HG03066 (cell line): ENCODE measurements around the gene C10orf90.

ENCODE experiments used
- ATAC-seq: cut with Tn5 transposase; IDR thresholded peaks from one replicate; pipeline ENCODE4 v1.9.1; 2021; ENCODE audit warnings: low read depth; ENCODE audit not compliant: unreplicated experiment

The C10orf90 gene

DNA sequence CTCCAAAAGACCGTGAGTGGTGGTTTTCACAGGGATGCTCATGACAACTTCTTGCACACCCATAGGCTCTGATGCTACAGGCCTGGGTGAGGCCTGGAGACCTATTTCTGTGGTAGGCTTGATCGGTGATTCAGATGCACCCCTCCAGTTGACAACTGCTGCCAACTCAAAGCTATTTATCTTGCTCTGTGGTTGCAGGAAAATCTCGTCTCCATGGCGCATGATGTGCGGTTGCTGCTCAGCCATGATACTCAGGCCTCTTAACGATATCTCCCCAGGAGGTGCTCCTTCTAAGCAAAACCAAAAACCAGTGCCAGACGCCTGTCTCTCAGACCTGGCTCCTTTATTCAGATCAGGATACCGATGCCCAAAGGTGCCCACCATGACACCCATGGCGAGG lies 31.4 kb downstream of the C10orf90 start:
- no peak for ATAC-seq

DNA sequence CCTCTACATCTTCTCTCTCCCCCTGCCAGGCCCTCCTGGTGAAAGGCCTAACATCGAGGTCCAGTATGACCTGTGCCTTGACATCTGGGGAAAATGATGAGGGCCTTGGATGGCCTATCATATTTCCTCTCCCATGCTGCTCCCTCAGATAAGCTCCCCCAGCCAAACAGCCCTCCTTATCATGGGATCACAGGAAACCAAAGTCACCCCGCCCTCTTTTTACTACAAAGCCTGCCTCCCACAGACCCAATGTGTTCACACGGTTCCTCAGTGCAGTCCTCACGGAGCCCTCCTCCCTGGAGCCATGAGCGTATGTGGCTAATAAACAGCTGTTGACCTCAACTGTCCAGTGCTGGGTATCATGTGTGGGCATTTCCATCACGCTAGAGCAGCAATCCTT lies 32.0 kb downstream of the C10orf90 start:
- ATAC-seq = no peak

DNA sequence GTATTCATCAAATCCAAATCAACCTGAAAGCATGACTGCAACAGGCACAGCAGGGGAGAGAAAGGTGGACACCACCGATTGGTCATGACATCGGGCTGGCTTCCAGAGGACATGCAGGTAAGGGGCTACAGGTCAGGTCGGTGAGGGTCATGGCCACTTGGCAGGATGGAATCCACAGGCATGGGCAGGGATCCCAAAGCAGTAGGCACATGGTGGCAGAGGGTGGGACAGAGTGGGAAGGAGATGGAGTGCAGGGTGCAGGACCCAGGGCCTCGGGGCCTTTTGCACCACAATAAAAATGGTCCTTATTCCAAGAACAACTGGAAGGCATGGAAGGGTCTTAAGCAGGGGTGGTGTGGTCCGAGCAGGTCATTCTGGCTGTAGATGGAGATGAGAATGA lies 33.0 kb downstream of the C10orf90 start:
- no peak for ATAC-seq

DNA sequence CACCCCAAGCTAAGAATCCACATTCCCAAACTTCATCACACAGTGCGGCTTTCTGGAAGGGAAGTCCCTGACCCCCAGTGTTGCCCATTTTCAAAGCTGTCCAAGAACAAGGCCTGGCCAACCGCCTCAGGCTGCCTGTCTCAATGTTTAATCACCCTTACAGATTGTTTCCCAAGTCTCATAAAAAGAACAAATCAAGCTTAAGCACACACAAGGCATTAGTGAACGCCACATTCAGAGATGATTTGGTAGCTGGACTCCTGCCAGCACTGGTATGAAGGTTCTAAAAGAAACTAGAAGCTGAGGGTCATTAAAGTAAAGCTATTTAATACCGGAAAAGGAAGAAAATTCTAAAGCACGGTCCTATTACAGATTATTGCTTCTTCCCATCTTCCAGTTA lies 35.6 kb downstream of the C10orf90 start:
- no peak for ATAC-seq

DNA sequence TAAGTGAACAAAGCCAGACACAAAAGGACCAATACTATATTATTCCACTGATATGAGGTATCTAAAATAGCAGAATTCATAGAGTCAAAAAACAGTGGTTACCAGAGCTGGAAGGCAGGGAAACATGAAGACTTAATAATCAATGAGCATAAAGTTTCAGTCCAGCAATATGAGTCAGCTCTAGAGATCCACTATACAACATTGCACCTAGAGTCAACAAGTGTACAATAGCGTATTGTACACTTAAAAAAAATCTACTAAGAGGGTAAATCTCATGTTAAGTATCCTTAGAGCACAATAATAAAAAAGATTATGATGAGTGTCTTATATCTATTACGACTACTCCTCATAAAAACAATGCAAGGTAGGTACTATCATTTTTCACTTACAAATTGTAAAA lies 36.1 kb downstream of the C10orf90 start:
- ATAC-seq = no peak

DNA sequence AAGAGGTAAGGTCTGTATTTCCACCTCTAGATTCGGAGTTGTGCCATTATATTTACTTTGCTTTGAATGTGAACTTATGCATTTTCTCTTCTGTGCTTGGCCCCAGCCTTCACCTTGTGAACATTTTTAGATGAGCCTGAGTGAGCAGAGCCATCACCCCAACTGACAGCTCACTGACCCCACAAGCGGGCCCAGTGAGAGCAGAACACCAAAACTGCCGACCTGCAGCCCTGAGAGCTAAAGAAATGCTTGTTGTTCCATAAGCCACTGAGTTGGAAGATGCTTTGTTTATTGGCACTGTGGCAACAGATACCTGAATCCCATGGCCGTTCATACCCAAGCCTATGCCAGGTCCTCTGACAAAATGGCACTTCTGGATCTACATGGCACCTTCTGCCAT lies 37.8 kb downstream of the C10orf90 start:
- no peak for ATAC-seq

DNA sequence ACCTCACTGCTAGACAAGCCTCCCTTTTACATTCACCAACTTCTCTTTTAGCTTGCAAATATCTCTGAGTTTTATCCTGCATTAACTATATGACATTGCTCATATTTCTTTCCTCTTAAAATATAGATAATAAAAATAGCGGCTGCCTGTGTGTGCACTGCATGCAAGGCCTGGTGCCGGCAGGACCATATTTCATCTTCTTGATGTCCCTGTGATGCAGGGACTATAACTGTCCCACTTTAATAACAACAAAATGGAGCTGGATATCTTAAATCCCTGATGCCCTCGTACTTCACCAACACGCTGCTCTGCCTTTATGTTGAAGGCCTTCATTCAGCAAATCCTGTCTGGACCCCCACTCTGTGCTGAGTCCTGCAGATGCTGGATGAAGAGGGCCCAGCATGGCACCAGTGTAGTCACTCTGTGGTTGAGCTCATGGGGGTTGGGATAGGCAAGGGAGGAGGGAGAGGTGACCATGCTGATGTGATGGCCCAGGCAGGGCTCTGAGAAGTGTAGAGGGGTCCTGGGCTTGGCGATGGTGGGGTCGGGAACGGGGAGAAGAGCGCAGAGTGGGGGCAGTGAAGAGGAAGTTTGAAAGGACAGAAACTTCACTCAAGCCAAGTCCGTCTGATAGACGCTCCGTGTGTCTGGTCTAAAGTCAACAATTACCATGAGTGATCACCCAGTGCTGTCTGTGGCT lies 40.4 kb downstream of the C10orf90 start:
- no peak for ATAC-seq

DNA sequence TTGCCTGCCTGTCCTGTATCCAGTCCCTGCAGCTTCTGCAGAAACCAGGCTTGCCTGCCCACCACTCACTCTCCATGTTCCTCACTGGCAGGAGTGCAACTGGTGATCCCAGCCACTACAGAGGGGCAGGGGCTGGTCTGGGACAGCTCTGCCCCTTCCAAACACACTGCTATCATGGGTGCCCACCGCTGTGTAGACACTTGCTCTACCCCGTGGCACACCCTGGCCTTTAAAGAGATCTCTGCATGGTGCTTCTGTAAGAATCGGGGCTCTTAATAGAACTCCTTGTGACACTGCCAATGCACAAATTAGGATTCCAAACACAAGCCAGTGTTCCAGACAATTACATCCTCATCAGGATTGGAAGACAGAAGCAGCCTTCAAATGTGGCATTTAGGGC lies 41.7 kb downstream of the C10orf90 start:
- no peak for ATAC-seq

DNA sequence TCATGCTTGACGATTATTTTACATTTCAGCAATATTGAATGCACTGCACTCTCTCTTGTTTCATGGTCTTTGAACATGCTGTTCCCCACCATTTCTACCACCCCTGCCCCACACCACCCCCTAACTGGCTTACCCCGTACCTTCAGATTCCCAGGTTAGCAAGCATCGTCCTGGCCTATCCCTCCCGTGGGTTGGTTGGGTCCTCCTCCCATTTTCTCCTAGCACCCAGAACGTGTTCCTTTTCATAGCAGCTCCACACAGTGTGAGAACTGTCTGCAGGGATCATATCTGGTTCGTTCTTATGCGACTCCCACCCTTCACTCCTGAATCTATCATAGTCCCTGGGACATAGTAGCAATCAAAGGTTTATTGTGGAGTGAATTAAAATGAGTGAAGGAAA lies 48.6 kb downstream of the C10orf90 start:
- ATAC-seq = no peak

DNA sequence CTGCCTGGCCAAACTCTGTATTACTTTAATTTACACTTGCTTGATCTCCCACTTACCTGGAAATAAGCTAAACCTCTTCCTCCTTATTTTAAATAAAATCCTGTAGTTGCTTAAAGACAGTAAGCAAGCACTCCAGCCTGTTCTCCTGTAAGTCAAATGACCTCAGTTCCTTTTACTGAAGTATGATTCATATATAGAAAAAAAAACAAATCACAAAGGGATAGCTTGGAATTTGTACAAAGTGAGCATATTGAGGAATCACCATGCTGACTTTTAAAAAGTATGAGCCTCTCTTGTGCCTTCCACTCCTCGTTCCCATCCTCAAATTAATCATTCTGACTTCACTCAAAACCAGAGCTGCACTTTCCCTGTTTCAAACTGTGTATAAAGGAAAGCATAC lies 52.0 kb downstream of the C10orf90 start:
- ATAC-seq = no peak

DNA sequence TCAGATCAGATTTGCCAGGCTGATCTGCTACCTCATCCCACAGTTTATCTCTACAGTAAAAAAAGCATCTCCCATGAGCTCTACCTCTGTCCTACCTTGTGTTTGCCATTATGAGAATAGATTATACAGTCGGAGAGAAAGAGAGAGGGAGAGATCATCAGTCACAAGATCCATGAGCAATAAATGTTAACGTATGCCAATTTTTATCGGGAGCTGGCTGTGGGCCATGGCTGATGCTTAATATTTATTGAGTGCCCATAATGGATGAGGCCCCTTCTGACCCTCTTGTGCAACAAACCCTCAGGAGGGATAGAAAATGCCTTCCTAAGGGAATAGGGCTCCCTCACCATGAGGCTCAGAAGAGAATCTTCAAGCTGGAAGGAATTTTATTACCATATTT lies 52.8 kb downstream of the C10orf90 start:
- ATAC-seq = no peak

DNA sequence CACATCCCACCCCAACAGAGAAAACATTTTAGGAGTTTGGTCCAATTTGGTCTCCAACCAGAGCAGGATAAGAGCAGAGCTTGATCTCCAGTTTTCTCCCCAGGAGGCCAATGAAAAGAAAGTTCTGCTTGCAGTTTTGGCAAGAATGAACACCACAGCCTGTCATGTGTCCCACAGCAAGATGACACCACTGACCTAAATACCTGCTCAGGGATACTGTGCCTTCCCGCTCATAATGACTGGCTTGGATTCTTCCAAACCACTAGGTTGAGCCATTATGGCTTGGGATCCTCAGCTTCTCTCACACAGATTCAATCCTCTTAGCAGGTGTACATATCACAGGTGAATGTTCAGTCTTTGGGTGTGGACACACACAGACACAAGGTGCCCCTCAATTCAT lies 53.3 kb downstream of the C10orf90 start:
- no peak for ATAC-seq

DNA sequence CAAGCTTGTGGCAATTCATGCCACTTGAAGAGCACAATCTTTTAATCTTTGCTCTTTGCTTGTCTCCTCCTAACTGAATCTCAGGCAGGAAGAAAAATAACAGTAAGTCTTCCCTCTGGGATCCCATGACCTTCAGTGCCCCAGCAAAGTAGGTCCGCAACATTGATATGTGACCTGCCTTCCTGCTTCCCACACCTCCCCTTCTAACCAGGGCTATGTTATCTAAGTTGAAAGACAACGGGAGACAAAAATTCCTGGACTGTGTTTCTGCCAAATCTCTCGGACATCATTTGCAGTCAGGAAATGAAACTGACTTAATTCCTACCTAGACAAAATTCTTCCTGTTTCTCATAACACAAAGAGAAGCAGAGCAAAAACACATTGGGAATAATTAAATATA lies 53.8 kb downstream of the C10orf90 start:
- ATAC-seq = no peak

DNA sequence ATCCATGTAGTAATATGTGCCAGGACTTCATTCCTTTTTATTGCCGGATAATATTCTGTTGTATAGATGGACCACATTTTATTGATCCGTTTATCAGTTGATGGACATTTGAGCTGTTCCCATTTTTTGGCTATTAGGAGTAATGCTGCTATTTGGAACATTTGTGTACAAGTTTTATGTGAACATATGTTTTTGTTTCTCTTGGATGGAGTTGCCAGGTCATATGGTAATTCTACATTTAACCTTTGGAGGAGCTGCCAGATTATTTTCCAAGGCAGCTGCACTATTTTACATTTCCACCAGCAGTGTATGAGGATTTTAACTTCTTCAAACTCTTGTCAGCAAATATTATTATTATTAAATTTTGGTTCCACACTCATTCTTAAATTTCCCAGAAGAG lies 59.2 kb downstream of the C10orf90 start:
- ATAC-seq = no peak

DNA sequence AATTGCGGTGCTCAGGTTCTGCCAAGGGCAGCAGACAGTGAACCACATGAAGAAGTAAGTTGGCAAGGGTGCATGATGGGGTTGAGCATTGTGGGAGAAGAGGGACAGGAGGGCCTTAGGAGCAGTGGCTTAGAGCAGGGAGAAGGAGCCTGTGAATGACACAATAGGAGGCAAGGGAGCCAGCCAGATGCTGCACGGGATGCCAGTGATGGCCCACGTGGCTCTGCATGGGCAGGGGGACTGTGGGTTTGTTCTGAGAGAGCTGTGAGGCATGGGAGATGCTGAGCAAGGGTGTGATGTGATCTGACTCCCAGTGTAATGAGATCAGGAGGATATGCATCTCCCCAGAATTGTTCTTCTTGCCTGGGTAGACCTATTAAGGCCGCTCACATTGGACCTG lies 60.9 kb downstream of the C10orf90 start:
- no peak for ATAC-seq

DNA sequence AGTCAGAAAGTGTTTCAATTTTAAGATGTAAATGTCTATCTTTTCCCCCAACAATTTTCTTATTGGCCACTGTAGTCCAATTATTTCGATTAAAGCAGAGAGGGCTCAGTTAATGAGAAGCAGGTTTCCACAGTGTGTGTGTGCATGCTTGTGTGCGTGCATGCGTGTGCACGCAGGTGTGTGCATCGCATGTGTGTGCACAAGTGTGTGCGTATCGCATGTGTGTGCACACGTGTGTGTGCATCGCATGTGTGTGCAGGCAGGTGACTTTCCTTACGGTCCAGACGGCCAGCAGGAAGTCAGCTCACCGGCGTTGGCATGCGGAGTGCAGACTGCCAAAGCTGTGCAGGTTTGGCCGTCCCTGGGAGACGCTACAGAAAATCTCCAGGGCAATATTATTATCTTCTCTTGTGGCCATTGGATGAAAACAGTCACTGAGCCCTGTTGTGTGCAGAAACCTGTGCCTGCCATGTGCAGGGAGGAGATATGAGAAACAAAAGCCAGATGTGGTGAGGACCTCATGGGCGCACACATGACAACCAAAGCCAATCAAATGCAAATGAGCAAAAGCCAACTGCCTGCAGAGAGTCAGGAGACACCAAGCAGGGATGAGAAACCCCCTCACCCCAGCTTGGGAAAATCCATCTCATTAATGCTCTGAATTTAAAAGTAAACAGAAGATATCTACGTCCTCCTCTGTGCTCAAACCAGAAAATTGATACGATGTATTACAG lies 70.4 kb downstream of the C10orf90 start:
- ATAC-seq = no peak

DNA sequence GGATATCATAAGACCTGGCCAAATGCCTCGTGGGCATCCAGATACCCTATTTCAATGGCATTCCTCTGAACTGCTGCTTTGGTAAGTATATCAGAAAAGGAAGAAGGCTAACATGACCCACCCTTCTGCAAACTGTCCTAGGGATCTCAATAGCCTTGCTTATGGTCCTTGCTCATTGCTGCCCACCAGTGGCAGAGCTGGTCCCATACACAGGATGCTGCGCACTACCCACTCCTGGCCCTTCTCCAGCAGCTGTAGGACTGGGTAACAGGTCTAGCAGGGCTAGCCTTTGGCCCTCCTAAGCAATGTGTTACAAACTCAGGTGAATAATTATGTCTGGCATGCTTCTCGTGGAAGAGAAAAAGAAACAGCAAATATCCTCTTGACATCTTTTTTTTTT lies 72.5 kb downstream of the C10orf90 start:
- no peak for ATAC-seq

DNA sequence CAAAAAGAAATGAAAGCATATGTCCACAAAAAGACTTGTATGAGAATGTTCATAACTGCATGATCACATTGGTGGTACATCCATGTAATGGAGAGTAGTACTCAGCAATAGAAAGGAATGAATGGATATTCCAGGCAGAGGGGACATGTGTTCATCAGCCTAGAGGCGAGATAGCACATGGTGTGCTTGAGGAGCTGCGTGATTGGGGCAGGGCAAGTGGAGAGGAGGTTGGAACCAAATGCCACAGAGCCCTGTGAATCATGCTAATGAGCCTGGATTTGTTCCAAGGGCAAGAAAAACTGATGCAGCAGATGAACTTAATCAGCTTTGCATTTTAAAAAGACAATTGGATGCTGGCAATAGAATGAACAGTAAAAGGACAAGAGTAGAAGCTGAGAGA lies 73.3 kb downstream of the C10orf90 start:
- ATAC-seq = no peak

DNA sequence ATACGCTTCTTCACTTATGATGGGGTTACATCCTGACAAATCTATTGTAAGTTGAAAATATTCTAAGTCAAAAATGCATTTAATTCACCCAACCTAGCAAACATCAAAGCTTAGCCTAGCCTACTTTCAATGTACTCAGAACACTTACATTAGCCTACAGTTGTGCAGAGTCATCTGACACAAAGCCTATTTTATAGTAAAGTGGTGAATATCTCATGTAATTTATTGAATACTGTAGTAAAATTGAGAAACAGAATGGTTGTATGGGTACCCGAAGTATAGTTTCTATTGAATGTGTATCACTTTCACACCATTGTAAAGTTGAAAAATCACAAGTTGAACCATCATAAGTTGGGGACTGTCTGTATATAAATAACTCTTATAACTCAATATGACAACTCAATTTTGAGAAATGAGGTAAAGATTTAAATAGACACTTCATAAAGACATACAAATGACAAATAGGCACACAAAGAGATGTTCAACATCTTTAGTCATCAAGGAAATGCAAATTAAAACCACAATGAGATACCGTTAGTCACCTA lies 73.9 kb downstream of the C10orf90 start:
- ATAC-seq = no peak

DNA sequence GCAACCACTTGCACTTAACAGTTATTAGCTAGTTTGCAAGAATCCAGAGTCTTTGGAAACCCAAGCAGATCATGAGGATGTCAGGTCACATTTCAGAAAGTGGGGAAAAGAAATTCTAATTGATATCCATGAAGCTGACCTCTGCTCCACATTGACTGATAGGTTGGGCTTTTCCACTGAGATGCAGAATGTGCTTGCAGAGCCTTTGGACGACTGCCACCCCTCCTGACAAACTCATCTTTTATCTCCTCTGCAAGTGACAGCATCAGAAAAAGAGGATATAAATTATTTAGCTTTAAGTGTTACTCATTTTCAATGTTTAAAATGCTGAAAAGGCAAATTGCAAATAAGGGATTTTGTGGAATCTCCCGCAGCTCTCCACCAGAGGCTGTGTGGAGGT lies 75.3 kb downstream of the C10orf90 start:
- no peak for ATAC-seq

DNA sequence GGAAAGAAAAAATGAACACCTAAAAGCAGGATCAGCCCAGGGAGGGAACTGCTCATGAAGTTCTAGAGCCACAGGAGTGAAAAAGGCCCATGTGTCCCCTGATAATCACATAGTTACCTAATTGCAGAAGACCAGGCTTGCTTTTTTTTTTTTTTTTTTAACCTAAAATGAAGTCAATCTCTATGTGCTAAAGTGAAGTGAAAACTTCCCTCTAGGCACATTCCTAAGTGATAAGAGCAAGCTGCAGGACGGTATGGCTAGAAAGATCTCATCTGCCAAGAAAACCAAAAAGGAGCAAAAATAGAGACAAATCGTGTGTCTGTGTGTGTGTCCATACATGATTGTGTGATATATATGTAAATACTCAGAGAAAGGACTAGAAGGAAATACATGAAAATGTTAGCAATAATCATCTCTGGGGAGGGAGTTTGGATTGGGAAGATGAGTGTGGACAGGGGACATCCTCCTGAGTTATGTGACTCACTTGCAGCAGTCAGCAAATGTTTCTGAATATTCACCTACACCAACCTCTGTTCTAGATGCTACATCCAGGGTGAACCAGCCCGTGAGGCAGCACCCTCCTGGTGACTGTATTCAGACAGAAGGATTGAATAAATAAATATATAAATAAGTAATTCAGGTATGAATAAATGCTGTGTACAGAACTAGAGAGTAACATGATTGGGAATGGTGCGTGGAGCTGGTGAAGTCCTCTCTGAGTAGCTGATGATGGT lies 76.4 kb downstream of the C10orf90 start:
- no peak for ATAC-seq

DNA sequence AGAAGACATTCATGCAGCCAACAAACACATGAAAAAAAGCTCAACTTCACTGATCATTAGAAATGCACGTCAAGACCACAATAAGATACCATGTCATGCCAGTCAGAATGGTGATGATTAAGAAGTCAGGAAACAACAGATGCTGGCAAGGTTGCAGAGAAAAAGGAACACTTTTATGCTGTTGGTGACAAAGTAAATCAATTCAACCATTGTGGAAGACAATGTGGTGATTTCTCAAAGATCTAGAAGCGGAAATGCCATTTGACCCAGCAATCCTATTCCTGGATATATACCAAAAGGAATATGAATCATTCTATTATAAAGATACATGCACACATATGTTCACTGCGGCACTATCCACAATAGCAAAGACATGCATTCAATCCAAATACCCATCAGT lies 77.6 kb downstream of the C10orf90 start:
- no peak for ATAC-seq
